SK-N-SH (cell line): ENCODE measurements around the gene PSTPIP1. TPM values are rescaled to one million over a fixed set of nuclear protein-coding genes. Genes with fewer than 3 reads are reported as not detected.

Experiments used
- CTCF ChIA-PET: fragments of 300-600, 350-600 bp; formaldehyde crosslinking; extraction: SDS; loops from one replicate; lab custom pipeline; 2021; lab: Yijun Ruan, JAX
- POLR2A ChIA-PET: fragments of 350-600 bp; sonication (Branson Sonifier 250); formaldehyde crosslinking; extraction: SDS; loops from one replicate; lab custom pipeline; 2020; ENCODE audit warnings: antibody characterized with exemption, inconsistent platforms; lab: Yijun Ruan, JAX
- DNase-seq: peaks from one replicate; pipeline ENCODE4 v3.0.0; 2012
- H2AFZ ChIP-seq: fragments of 200-600 bp; sonication (generic); 2 replicates; pipeline ENCODE4 v1.8.1; 2016; ENCODE audit warnings: antibody characterized with exemption, mild to moderate bottlenecking, low read depth
- H3F3A ChIP-seq: fragments of 200-600 bp; sonication (generic); replicated peaks from 2 replicates; pipeline ENCODE3; 2016; ENCODE audit warnings: antibody characterized with exemption, mild to moderate bottlenecking; ENCODE audit not compliant: insufficient read depth
- H3K27ac ChIP-seq, 2 experiments: fragments of 200-500 bp in 1 of 2; fragments of 200-600 bp in 1 of 2; sonication (Bioruptor generic) in 1 of 2; sonication (generic), shearing (Covaris generic) in 1 of 2; 2 replicates each; pipeline versions ENCODE4 v1.5.1 to v1.6.1; 2014 to 2016; ENCODE audit warnings: low read depth in 2 of 2, inconsistent platforms in 1 of 2, low read length in 1 of 2, mild to moderate bottlenecking in 1 of 2, mixed read lengths in 1 of 2
- H3K27me3 ChIP-seq: fragments of 200-600 bp; sonication (generic), shearing (Covaris generic); 2 replicates; pipeline ENCODE4 v1.6.1; 2016; ENCODE audit warnings: mixed run types; ENCODE audit not compliant: insufficient read depth
- H3K36me3 ChIP-seq, 2 experiments: fragments of 200-500 bp in 1 of 2; fragments of 200-600 bp in 1 of 2; sonication (Bioruptor generic) in 1 of 2; sonication (generic) in 1 of 2; replicated peaks in 1 of 2; 2 replicates each; pipeline versions ENCODE3 to v1.5.1; 2014 to 2016; ENCODE audit warnings: low read length in 1 of 2, mild to moderate bottlenecking in 1 of 2; ENCODE audit not compliant: insufficient read depth in 2 of 2, control insufficient read depth in 1 of 2
- H3K4me1 ChIP-seq, 2 experiments: fragments of 200-500 bp in 1 of 2; fragments of 200-600 bp in 1 of 2; sonication (Bioruptor generic) in 1 of 2; sonication (generic), shearing (Covaris generic) in 1 of 2; 2 replicates each; pipeline versions ENCODE4 v1.5.1 to v1.6.1; 2014 to 2016; ENCODE audit warnings: low read depth in 1 of 2, low read length in 1 of 2, mixed run types in 1 of 2; ENCODE audit not compliant: insufficient read depth in 2 of 2, control insufficient read depth in 1 of 2
- H3K4me2 ChIP-seq: fragments of 200-600 bp; sonication (generic), shearing (Covaris generic); 2 replicates; pipeline ENCODE4 v1.6.1; 2017; ENCODE audit warnings: mixed run types
- H3K4me3 ChIP-seq, 2 experiments: fragments of 200-500 bp in 1 of 2; fragments of 200-600 bp in 1 of 2; sonication (Bioruptor generic) in 1 of 2; sonication (generic), shearing (Covaris generic) in 1 of 2; 2 replicates each; pipeline versions ENCODE4 v1.5.1 to v1.8.1; 2014 to 2016; ENCODE audit warnings: low read depth in 2 of 2, inconsistent platforms in 1 of 2, low read length in 1 of 2, mild to moderate bottlenecking in 1 of 2, mixed read lengths in 1 of 2, moderate library complexity in 1 of 2
- H3K79me2 ChIP-seq: fragments of 200-600 bp; sonication (generic); 2 replicates; pipeline ENCODE4 v1.8.1; 2017; ENCODE audit warnings: mild to moderate bottlenecking; ENCODE audit not compliant: insufficient read depth
- H3K9ac ChIP-seq: fragments of 200-600 bp; sonication (generic); 2 replicates; pipeline ENCODE4 v1.6.1; 2017; ENCODE audit warnings: mixed run types
- H3K9me2 ChIP-seq: fragments of 200-600 bp; sonication (generic); 2 replicates; pipeline ENCODE4 v1.6.1; 2017; ENCODE audit warnings: mixed run types
- H3K9me3 ChIP-seq: fragments of 200-600 bp; sonication (generic); 2 replicates; pipeline ENCODE4 v1.6.1; 2017; ENCODE audit warnings: mixed run types, mild to moderate bottlenecking, moderate library complexity
- H4K20me1 ChIP-seq: fragments of 200-600 bp; sonication (generic); 2 replicates; pipeline ENCODE4 v1.6.1; 2017; ENCODE audit warnings: mild to moderate bottlenecking, mixed run types; ENCODE audit not compliant: insufficient read depth
- CHD2 ChIP-seq: fragments of 150-350 bp; IDR thresholded peaks from 2 replicates; pipeline ENCODE4 v1.6.1; 2018; ENCODE audit warnings: low read length; ENCODE audit not compliant: partially characterized antibody
- EP300 ChIP-seq, 2 experiments: IDR thresholded peaks; 2 replicates each; pipeline versions ENCODE4 v1.4.0 to v1.6.1; 2012; ENCODE audit warnings: borderline replicate concordance in 1 of 2, low read depth in 1 of 2, low read length in 1 of 2
- FOXJ3 ChIP-seq: sonication (generic); formaldehyde crosslinking; IDR thresholded peaks from 2 replicates; pipeline ENCODE4 v1.5.1; 2020; ENCODE audit warnings: mild to moderate bottlenecking, missing genetic modification reagents
- GABPA ChIP-seq: IDR thresholded peaks from 2 replicates; pipeline ENCODE4 v1.4.0; 2012; ENCODE audit warnings: low read depth, mild to moderate bottlenecking
- GATA2 ChIP-seq: sonication (generic); formaldehyde crosslinking; IDR thresholded peaks from 2 replicates; pipeline ENCODE4 v1.5.0; 2020; ENCODE audit warnings: mild to moderate bottlenecking, missing genetic modification reagents
- IRF3 ChIP-seq: fragments of 150-350 bp; IDR thresholded peaks from 2 replicates; pipeline ENCODE4 v1.6.1; 2016; ENCODE audit warnings: mild to moderate bottlenecking, low read depth, low read length
- JUND ChIP-seq: IDR thresholded peaks from 2 replicates; pipeline ENCODE4 v1.4.0; 2012
- MAX ChIP-seq: IDR thresholded peaks from 2 replicates; pipeline ENCODE4 v1.4.0; 2012; ENCODE audit warnings: low read depth
- MEF2A ChIP-seq: IDR thresholded peaks from 2 replicates; pipeline ENCODE4 v1.4.0; 2012; ENCODE audit warnings: low read depth, borderline replicate concordance
- NFIC ChIP-seq: IDR thresholded peaks from 2 replicates; pipeline ENCODE4 v1.4.0; 2012; ENCODE audit warnings: borderline replicate concordance
- NRF1 ChIP-seq: IDR thresholded peaks from 2 replicates; pipeline ENCODE4 v1.6.1; 2012; ENCODE audit warnings: low read depth, mild to moderate bottlenecking, low read length
- POLR2AphosphoS5 ChIP-seq: IDR thresholded peaks from 2 replicates; pipeline ENCODE4 v1.6.1; 2012; ENCODE audit warnings: low read depth, low read length
- RCOR1 ChIP-seq: fragments of 150-350 bp; IDR thresholded peaks from 2 replicates; pipeline ENCODE4 v1.6.1; 2017; ENCODE audit warnings: antibody characterized with exemption, low read length
- RXRA ChIP-seq: IDR thresholded peaks from 2 replicates; pipeline ENCODE4 v1.4.0; 2012; ENCODE audit warnings: low read depth, mild to moderate bottlenecking, borderline replicate concordance
- TAF1 ChIP-seq: IDR thresholded peaks from 2 replicates; pipeline ENCODE4 v1.6.1; 2012; ENCODE audit warnings: low read depth, mild to moderate bottlenecking, low read length, moderate library complexity, borderline replicate concordance
- TEAD4 ChIP-seq: IDR thresholded peaks from 2 replicates; pipeline ENCODE4 v1.4.0; 2012; ENCODE audit warnings: mild to moderate bottlenecking, borderline replicate concordance; ENCODE audit not compliant: insufficient read depth
- YY1 ChIP-seq: IDR thresholded peaks from 2 replicates; pipeline ENCODE4 v1.4.0; 2012; ENCODE audit warnings: low read depth, mild to moderate bottlenecking
- ZBTB33 ChIP-seq: IDR thresholded peaks from 2 replicates; pipeline ENCODE4 v1.4.0; 2012; ENCODE audit warnings: low read depth, borderline replicate concordance
- WGBS: methylation state at CpG from one replicate; pipeline ENCODE4 v1.1.6; 2017; ENCODE audit warnings: low lambda C conversion rate; 5-methylcytosine and 5-hydroxymethylcytosine counted together
- polyA plus RNA-seq, 3 experiments: library from polyadenylated mRNA; depleted of rRNA; stranded (reverse); fragments of >200 nt; gene quantifications; 2 replicates each; pipeline ENCODE4 v1.2.3, GENCODE V29; 2012

PSTPIP1 gene
- polyA plus RNA-seq, 1 of the 3 experiments (the other 2 are of a cell fraction): 0.69 TPM

DNA sequence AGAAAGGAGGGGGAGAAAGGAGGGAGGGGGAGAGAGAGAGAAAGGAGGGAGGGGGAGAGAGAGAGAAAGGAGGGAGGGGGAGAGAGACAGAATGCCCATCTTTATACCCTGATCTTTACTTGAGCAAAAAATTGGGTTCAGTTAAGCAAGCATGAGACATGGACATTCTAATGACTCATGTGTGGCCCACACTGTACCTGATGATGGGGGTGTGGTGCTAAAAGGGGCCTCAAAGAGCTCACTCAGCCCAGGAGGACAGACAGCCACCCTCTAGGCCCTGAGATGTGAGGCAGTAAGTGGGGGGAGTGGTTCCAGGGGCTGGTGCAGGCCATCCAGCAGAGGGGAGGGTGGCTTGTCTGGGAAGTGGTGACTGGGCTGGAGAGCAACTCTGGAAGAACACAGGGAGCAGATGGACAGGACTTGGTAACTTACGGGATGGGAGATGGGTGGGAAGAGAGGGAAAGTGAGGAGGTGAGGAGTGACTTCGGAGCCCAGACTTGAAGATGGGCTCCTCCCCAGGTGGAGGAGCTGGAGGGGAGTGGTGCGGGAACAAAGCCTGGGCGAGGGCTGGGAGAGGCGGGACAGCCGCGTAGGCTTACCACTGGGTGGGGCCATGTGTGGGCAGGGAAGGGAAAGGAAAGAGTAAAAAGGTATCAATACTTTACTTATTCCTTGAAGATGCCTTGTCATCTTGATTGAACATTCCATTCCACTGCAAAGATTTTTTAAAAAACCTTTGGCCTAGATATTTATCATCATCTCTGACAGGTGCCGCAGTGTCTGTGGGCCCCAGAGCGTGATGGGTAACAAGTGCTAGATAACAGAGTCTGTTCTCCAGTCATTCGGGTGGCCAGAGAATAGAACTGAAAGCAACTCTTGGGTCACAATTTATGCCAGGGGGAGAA is 43.6 kb downstream of the PSTPIP1 start:
- Histone ChIP-seq H3K9ac (no peak overlapping the region), H3K36me3 (peaks cover 0 to 21% of the 10 kb centered on the region in 2 experiments), H3K4me3 (no peak overlapping the region), H3K4me2 (no peak overlapping the region), H3K9me3 (no peaks in the 10 kb centered on the region), H3F3A (peaks cover 16% of the 10 kb centered on the region), H3K27me3 (no peaks in the 10 kb centered on the region), H4K20me1 (no peaks in the 10 kb centered on the region), H3K9me2 (no peaks in the 10 kb centered on the region), H3K27ac (no peak overlapping the region), H3K4me1 (no peaks in the 10 kb centered on the region; a peak in 1 of 4 replicates), H3K79me2 (no peaks in the 10 kb centered on the region), H2AFZ (no peak overlapping the region)
- DNase-seq: no peak
- CTCF ChIA-PET: interaction anchor here (4.2 kb wide), 1 partner anchor 13 kb away, joined by 46 read pairs; no protein-coding TSS in a partner anchor
- TF ChIP-seq RCOR1 (no peak), IRF3 (no peak), POLR2AphosphoS5 (no peak), EP300 (IDR thresholded peaks at IDR 0.05; ENCODE audit: borderline replicate concordance in 1 of 2, low read depth in 1 of 2, low read length in 1 of 2) (no peak), YY1 (no peak), ZBTB33 (no peak), FOXJ3 (CRISPR knock-in tag) (no peak), GABPA (no peak), MEF2A (no peak)
- POLR2A ChIA-PET: no interaction called here
- 92% methylated on average over 8 of the region's 10 CpGs for WGBS

DNA sequence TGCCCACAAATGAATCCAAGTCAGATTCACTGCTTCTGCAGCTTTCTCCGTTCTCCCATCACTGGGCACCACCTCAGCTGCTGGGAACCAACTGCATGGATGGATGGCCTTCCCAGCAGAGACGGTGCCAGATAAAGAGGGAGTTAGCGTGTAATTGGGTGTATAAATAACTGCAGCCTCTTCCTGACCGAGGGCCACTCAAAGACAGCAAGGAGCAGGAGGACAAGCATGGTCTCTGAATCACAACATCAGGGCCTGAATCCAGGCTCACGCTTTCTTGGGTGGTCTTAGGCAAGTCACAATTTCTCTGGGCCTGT is 44.2 kb downstream of the PSTPIP1 start:
- ChIA-PET CTCF (no interaction called here), POLR2A (no interaction called here)
- no peaks in the 10 kb centered on the region; a peak in 1 of 4 replicates for H3K4me1 ChIP-seq
- no peaks in the 10 kb centered on the region for H4K20me1 ChIP-seq
- no peak for DNase-seq
- H2AFZ ChIP-seq: no peak overlapping the region
- H3F3A ChIP-seq: peaks cover 16% of the 10 kb centered on the region
- no peaks in the 10 kb centered on the region for H3K9me3 ChIP-seq
- TF ChIP-seq JUND (no peak), YY1 (no peak), TAF1 (no peak), NFIC (no peak), RXRA (no peak), NRF1 (no peak), RCOR1 (no peak), EP300 (IDR thresholded peaks at IDR 0.05; ENCODE audit: borderline replicate concordance in 1 of 2, low read depth in 1 of 2, low read length in 1 of 2) (no peak), MAX (no peak), ZBTB33 (no peak), CHD2 (no peak), TEAD4 (no peak), GATA2 (no peak)
- no peak overlapping the region for H3K9ac ChIP-seq
- no peaks in the 10 kb centered on the region for H3K9me2 ChIP-seq
- H3K27me3 ChIP-seq: no peaks in the 10 kb centered on the region
- no peak overlapping the region for H3K4me2 ChIP-seq
- H3K79me2 ChIP-seq: no peaks in the 10 kb centered on the region
- 78% methylated on average over 3 of the region's 5 CpGs for WGBS
- H3K27ac ChIP-seq: no peak overlapping the region
- H3K36me3 ChIP-seq: peaks cover 0 to 27% of the 10 kb centered on the region in 2 experiments
- no peak overlapping the region for H3K4me3 ChIP-seq
